GM23338 (cell line): ENCODE results near the gene KAZN. TPM values are rescaled to one million over a fixed set of nuclear protein-coding genes. Genes with fewer than 3 reads are reported as not detected.
A peak's percentile ranks its signal among the peaks of the same experiment; 100 is the strongest.

ENCODE experiments used
- ATAC-seq: fragments of 200-7000 bp; cut with Tn5 transposase; 3 replicates; pipeline ENCODE4 v1.9.1; 2020
- DNase-seq: peaks from one replicate; pipeline ENCODE4 v3.0.0-alpha.2; 2015; ENCODE audit warnings: low spot score
- H2AFZ ChIP-seq: fragments of 200-600 bp; sonication (generic); 2 replicates; pipeline ENCODE4 v1.8.0; 2016; ENCODE audit warnings: antibody characterized with exemption, mild to moderate bottlenecking, moderate library complexity
- H3F3A ChIP-seq: fragments of 200-600 bp; sonication (generic); replicated peaks from 2 replicates; pipeline ENCODE4 v1.8.0; 2017; ENCODE audit warnings: antibody characterized with exemption, mixed run types, low read depth
- H3K27ac ChIP-seq: fragments of 200-600 bp; sonication (generic); 2 replicates; pipeline ENCODE4 v1.6.1; 2016; ENCODE audit warnings: low read depth
- H3K27me3 ChIP-seq: fragments of 200-600 bp; sonication (generic); 2 replicates; pipeline ENCODE4 v1.8.0; 2016; ENCODE audit warnings: mild to moderate bottlenecking, mixed run types, moderate library complexity; ENCODE audit not compliant: insufficient read depth
- H3K36me3 ChIP-seq: fragments of 200-600 bp; sonication (generic); 2 replicates; pipeline ENCODE4 v1.8.0; 2016; ENCODE audit warnings: mild to moderate bottlenecking; ENCODE audit not compliant: insufficient read depth
- H3K4me1 ChIP-seq: fragments of 200-600 bp; sonication (generic); 2 replicates; pipeline ENCODE4 v1.8.0; 2016; ENCODE audit warnings: mild to moderate bottlenecking, moderate library complexity; ENCODE audit not compliant: insufficient read depth
- H3K4me2 ChIP-seq: fragments of 200-600 bp; sonication (generic); 2 replicates; pipeline ENCODE4 v1.7.1; 2017; ENCODE audit warnings: mixed run types
- H3K4me3 ChIP-seq: fragments of 200-600 bp; sonication (generic); 2 replicates; pipeline ENCODE4 v1.6.1; 2016; ENCODE audit warnings: mixed run types
- H3K79me2 ChIP-seq: fragments of 200-600 bp; sonication (generic); replicated peaks from 2 replicates; pipeline ENCODE4 v1.8.0; 2017; ENCODE audit warnings: mild to moderate bottlenecking; ENCODE audit not compliant: insufficient read depth
- H3K9me2 ChIP-seq: fragments of 200-600 bp; sonication (generic); 2 replicates; pipeline ENCODE4 v1.8.0; 2017; ENCODE audit not compliant: insufficient read depth
- H4K20me1 ChIP-seq: fragments of 200-600 bp; sonication (generic); replicated peaks from 2 replicates; pipeline ENCODE4 v1.8.0; 2017; ENCODE audit warnings: mild to moderate bottlenecking; ENCODE audit not compliant: insufficient read depth
- H3K27ac Mint-ChIP-seq: 2 replicates; pipeline ENCODE4 v1.8.0; 2020; ENCODE audit warnings: inconsistent platforms, mild to moderate bottlenecking, moderate library complexity, mixed read lengths
- H3K27me3 Mint-ChIP-seq: 3 replicates; pipeline ENCODE4 v1.8.0; 2022; ENCODE audit warnings: low read depth, mild to moderate bottlenecking, moderate library complexity, mixed read lengths, inconsistent platforms; ENCODE audit not compliant: insufficient read depth, poor library complexity
- H3K36me3 Mint-ChIP-seq: 3 replicates; pipeline ENCODE4 v1.8.0; 2021; ENCODE audit warnings: low read depth, mild to moderate bottlenecking, inconsistent platforms, moderate library complexity, mixed read lengths
- H3K4me1 Mint-ChIP-seq: 3 replicates; pipeline ENCODE4 v1.8.0; 2020; ENCODE audit warnings: mild to moderate bottlenecking, inconsistent platforms, mixed read lengths
- H3K4me3 Mint-ChIP-seq: 3 replicates; pipeline ENCODE4 v1.8.0; 2021; ENCODE audit warnings: moderate library complexity, mild to moderate bottlenecking, inconsistent platforms, mixed read lengths
- H3K9me3 Mint-ChIP-seq: 3 replicates; pipeline ENCODE4 v1.8.0; 2020; ENCODE audit warnings: moderate library complexity, mild to moderate bottlenecking, inconsistent platforms, mixed read lengths
- CTCF ChIP-seq, 2 experiments: fragments of 200-600 bp in 1 of 2; sonication (generic) in 1 of 2; conservative IDR thresholded peaks; 2 replicates each; pipeline versions ENCODE4 v1.5.1 to v1.6.1; 2016 to 2017; ENCODE audit warnings: antibody characterized with exemption in 2 of 2, low read depth in 2 of 2, mild to moderate bottlenecking in 2 of 2, moderate library complexity in 1 of 2
- ETS1 ChIP-seq: IDR thresholded peaks from 2 replicates; pipeline ENCODE4 v1.6.1; 2016; ENCODE audit warnings: antibody characterized with exemption
- EZH2 ChIP-seq: fragments of 200-600 bp; sonication (generic); IDR thresholded peaks from one replicate; pipeline ENCODE4 v1.8.0; 2017; ENCODE audit warnings: antibody characterized with exemption, mild to moderate bottlenecking, low read depth; ENCODE audit not compliant: unreplicated experiment
- JUNB ChIP-seq: IDR thresholded peaks from one replicate; pipeline ENCODE4 v1.6.1; 2016; ENCODE audit warnings: antibody characterized with exemption; ENCODE audit not compliant: unreplicated experiment
- NANOG ChIP-seq: IDR thresholded peaks from 2 replicates; pipeline ENCODE4 v1.6.1; 2016; ENCODE audit warnings: antibody characterized with exemption, borderline replicate concordance
- STAT1 ChIP-seq: IDR thresholded peaks from one replicate; pipeline ENCODE4 v1.6.1; 2016; ENCODE audit warnings: antibody characterized with exemption; ENCODE audit not compliant: unreplicated experiment
- ZNF331 ChIP-seq: fragments of 250-450 bp; sonication (Bioruptor Pico); IDR thresholded peaks from 2 replicates; pipeline ENCODE4 v1.5.0; 2020; ENCODE audit warnings: low read depth, mild to moderate bottlenecking, moderate library complexity
- polyA plus RNA-seq: library from polyadenylated mRNA; unstranded; fragments of >200 nt; fragmentation: Nextera tagmentation; extraction: Ambion mirVana; gene quantifications from 2 replicates; pipeline ENCODE4 v1.2.1, GENCODE V29; 2016
- total RNA-seq: library from RNA; depleted of rRNA; stranded (reverse); fragments of >200 nt; shearing (Covaris generic); gene quantifications from 2 replicates; pipeline ENCODE4 v1.2.3, GENCODE V29; 2014

The KAZN gene
- total and polyA plus RNA-seq, 2 experiments from 2014 or later = 9.9 to 15.0 TPM

GRCh38 chr1:14755518-14756252, 157.2 kb downstream of the KAZN start (continued):
- TF ChIP-seq ETS1 (no peak), EZH2 (no peak), NANOG (no peak)

GRCh38 chr1:14756589-14757285, 158.3 kb downstream of the KAZN start:
- no peak overlapping the region for H3K27ac Mint-ChIP-seq
- 0 out of 2 replicates have a peak overlapping the region, but pooled peaks have one; percentile 14 for H3K27ac ChIP-seq
- peaks cover 45% of the 10 kb centered on the region for H3K4me1 Mint-ChIP-seq

DNA sequence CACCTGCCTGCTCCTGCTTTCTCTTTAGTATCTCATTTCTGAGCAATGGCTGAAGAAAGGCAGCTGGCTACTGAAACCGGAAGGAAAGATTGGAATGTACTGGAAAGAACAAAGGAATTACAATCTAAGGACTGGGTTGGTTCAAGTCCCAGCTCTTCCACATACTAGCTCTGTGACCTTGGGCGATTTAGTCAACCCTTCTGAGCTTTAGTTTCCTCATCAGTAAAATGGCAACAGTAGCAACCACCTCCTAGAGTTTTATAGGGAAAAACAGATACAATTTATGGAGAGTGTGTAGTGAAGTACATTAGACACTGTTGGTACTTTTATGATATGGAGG, 158.8 kb downstream of the KAZN start:
- no peaks in the 10 kb centered on the region for H4K20me1 ChIP-seq
- no peaks in the 10 kb centered on the region for H3K9me2 ChIP-seq
- Mint-ChIP-seq H3K4me3 (no peak overlapping the region), H3K27ac (no peak overlapping the region), H3K9me3 (no peaks in the 10 kb centered on the region; the same call in 1 of the 3 replicates), H3K27me3 (peaks cover 9% of the 10 kb centered on the region), H3K36me3 (no peaks in the 10 kb centered on the region), H3K4me1 (peaks cover 45% of the 10 kb centered on the region)
- no peak overlapping the region for H3K4me2 ChIP-seq
- no peak overlapping the region for H2AFZ ChIP-seq
- DNase-seq (no peak), ATAC-seq (no peak)
- no peak overlapping the region for H3K4me3 ChIP-seq
- no peak overlapping the region for H3K27ac ChIP-seq
- H3K79me2 ChIP-seq = peaks cover 5% of the 10 kb centered on the region; the same call in 1 of the 2 replicates
- no peaks in the 10 kb centered on the region for H3F3A ChIP-seq
- TF ChIP-seq STAT1 (no peak), JUNB (no peak)
- H3K27me3 ChIP-seq = no peaks in the 10 kb centered on the region
- no peaks in the 10 kb centered on the region for H3K36me3 ChIP-seq
- H3K4me1 ChIP-seq = peaks cover 33% of the 10 kb centered on the region

More at GRCh38 chr1:14756589-14757285, 158.3 kb downstream of the KAZN start:
- ATAC-seq (no peak), DNase-seq (no peak)
- Histone ChIP-seq H3K36me3 (no peaks in the 10 kb centered on the region), H3K4me3 (no peak overlapping the region), H4K20me1 (no peaks in the 10 kb centered on the region), H3F3A (no peaks in the 10 kb centered on the region), H3K4me1 (peaks cover 33% of the 10 kb centered on the region), H3K79me2 (peaks cover 5% of the 10 kb centered on the region; the same call in 1 of the 2 replicates), H3K9me2 (no peaks in the 10 kb centered on the region), H3K4me2 (peak overlapping the region; percentile 29; the same call in 1 of the 2 replicates), H3K27me3 (no peaks in the 10 kb centered on the region), H2AFZ (no peak overlapping the region)
- Mint-ChIP-seq H3K9me3 (no peaks in the 10 kb centered on the region; the same call in 1 of the 3 replicates), H3K4me3 (no peak overlapping the region), H3K36me3 (no peaks in the 10 kb centered on the region), H3K27me3 (peaks cover 7% of the 10 kb centered on the region)
- TF ChIP-seq JUNB (no peak), CTCF (conservative IDR thresholded peaks at IDR 0.05; ENCODE audit: low read depth in 2 of 2) (no peak), ZNF331 (CRISPR knock-in tag) (no peak)
